Kasumi-1 (cell line): ENCODE results near the gene MOGAT2.

Experiments
- DNase-seq, 2 experiments: peaks; one replicate each; lab custom pipeline; 2025; lab: John Stamatoyannopoulos, UW

Gene MOGAT2

DNA sequence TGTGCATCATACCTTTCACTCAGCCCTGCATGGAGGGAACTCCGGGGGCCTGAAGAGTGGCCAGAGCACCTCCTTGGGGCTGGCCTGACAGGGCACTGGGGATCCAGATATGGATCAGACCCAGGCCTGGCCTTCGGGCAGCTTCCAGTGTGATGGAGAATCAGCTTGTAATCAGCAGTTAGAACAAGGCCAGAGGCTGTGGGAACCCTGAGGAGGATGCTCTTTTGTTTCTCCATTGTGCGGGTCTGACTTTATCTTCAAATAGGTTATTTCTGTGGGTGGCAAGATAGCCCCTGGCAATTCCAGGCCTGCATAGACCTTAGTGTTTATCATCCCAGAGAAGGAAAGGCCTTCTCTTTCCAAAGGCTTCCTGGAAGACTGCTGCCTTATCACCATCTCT is 63.2 kb downstream of the MOGAT2 start:
- DNase-seq, result no peak

DNA sequence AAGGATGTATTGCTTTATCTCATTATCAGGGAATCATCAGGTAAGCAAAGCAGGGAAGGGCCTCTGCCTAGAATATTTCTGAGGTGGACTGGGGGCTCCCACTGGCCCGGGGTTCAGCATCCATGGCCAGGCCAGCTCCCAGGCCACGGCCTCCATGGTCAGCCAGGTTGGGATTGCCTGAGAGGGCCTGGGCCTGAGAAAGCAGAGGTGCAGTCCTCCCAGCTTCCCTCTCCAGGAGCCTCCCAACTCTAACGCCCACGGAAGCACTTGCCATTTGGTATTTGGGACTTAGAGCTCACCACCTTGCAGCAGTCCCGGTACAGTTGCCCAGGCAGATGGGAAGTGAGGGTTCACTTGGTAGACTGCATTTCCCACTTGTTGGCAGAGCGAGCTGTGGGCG is 63.7 kb downstream of the MOGAT2 start:
- no peak for DNase-seq

DNA sequence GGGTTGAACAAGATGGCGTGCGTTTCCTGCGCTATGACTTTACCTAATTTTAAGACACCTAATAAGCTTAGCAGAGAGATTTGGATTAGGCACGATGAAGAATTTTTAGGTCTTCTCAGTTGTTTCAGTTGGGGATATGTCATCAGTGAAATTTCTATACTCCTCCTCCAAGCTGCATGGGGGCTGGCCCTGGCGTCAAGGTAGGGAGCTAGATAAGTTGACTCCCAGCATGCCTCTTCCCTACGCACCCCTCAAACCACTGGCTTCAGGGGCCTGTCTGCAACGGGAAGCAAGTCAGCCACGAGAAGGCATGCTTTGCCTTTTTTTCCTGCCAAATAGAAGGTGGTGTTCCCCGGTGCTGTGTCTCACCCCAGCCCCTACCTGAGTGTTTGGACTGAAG is 64.2 kb downstream of the MOGAT2 start:
- DNase-seq, result no peak
